ENCODE results near the gene DNAH10.

DNA sequence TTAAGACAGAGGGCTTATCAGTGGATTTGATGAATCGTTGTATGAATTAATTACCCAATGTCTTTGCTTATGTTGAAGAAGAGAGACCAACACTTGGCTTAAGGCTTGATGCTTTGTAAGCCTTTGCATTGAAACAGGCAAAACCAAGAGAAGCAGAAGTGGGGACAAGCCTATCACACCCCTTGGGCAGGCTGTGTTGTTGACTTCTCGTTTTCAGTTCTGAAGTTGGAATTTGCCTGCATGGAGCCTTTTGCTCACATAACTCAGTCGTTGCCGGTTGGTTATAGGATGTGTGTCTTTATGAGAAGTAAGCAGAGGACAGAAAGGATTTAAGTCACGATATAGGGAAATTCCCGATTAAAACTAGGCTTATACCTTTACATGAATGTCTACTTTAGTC, 115.9 kb downstream of the DNAH10 start:
- TF ChIP-seq KDM5A (IDR thresholded peaks at IDR 0.05) (no peak), TP53 (CRISPR knock-in tag; IDR thresholded peaks at IDR 0.05) (no peak), CHD2 (IDR thresholded peaks at IDR 0.05; ENCODE audit: low read length, partially characterized antibody) (no peak), ESRRA (IDR thresholded peaks at IDR 0.05; ENCODE audit: borderline replicate concordance, low read length) (no peak)
- TF ChIP-seq, protein P1, sequence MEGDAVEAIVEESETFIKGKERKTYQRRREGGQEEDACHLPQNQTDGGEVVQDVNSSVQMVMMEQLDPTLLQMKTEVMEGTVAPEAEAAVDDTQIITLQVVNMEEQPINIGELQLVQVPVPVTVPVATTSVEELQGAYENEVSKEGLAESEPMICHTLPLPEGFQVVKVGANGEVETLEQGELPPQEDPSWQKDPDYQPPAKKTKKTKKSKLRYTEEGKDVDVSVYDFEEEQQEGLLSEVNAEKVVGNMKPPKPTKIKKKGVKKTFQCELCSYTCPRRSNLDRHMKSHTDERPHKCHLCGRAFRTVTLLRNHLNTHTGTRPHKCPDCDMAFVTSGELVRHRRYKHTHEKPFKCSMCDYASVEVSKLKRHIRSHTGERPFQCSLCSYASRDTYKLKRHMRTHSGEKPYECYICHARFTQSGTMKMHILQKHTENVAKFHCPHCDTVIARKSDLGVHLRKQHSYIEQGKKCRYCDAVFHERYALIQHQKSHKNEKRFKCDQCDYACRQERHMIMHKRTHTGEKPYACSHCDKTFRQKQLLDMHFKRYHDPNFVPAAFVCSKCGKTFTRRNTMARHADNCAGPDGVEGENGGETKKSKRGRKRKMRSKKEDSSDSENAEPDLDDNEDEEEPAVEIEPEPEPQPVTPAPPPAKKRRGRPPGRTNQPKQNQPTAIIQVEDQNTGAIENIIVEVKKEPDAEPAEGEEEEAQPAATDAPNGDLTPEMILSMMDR (IDR thresholded peaks at IDR 0.05) = no peak
